Stromal cell of bone marrow (primary cell): ENCODE data around the gene CCDC178.
"Not testable (repeated sequence)": the region's sequence is repeated elsewhere in the genome, so short reads cannot be mapped to it uniquely, and the experiment has no call there.

Source experiments
- DNase-seq: peaks from one replicate; pipeline ENCODE4 v3.0.0-alpha.2; 2012; ENCODE audit warnings: low read depth

Gene CCDC178

DNA sequence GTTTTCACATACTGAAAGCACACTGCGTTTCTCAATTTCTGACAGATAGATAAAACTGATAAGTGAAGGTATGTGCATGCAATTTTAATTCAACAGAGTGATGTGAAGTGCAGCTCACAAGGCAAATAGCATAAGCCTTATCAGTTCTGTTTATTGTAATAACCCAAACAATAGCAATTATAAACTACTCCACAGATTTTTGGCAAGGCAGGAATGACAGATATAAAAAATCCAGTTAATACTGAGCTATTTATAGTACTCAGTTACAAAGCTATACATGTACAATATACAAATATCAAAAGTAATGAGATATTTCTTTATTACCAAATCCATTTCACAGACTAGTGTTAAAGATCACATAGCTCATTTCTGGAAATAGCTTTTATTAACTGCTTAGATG is 456.8 kb downstream of the CCDC178 start:
- DNase-seq, result no peak

DNA sequence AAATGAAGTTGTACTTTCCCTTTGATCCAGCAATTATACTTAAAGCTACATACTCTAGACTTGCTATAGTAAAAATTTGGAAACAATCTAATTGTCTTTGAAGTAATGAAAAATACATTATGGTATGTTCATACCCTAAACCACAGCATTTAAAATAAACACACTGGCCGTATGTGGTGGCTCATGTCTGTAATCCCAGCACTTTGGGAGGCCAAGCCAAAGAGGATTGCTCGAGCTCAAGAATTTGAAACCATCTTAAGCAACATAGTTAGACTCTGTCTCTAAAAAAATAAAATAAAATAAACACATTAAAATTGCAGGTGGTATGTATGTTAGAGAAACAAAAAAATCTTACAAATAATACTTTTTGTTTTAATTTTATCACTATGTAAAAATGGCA is 459.6 kb downstream of the CCDC178 start:
- DNase-seq, result no peak

DNA sequence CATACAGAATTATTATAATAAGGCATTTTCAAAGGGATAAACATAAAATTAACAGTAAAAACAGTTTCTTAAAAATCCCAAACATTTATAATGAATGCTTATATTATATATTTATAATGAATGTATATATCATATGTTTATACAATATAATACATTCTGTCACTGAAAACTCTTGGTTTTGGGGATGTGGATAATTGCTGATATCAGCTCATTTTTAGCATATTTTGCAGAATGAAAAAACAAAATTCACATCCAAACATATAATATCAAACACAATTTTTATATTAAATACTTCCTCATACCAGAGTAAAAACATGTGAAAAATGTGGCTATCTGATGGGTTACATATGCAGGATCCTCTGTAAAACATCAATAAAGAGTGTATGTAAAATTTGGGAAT is 465.0 kb downstream of the CCDC178 start:
- DNase-seq, result no peak

DNA sequence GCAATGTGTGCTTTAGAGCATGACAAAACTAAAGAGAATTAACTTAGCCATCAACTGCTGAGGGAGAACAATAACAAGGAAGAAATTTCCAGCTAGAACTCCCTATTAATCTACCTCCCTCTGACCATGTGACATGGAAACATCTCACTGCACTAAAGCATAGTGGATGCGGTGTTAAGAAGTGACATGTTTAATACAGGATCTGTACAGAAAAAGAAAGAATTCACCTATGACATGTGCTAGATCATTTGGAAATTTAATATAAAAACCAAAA is 465.4 kb downstream of the CCDC178 start:
- no peak for DNase-seq

DNA sequence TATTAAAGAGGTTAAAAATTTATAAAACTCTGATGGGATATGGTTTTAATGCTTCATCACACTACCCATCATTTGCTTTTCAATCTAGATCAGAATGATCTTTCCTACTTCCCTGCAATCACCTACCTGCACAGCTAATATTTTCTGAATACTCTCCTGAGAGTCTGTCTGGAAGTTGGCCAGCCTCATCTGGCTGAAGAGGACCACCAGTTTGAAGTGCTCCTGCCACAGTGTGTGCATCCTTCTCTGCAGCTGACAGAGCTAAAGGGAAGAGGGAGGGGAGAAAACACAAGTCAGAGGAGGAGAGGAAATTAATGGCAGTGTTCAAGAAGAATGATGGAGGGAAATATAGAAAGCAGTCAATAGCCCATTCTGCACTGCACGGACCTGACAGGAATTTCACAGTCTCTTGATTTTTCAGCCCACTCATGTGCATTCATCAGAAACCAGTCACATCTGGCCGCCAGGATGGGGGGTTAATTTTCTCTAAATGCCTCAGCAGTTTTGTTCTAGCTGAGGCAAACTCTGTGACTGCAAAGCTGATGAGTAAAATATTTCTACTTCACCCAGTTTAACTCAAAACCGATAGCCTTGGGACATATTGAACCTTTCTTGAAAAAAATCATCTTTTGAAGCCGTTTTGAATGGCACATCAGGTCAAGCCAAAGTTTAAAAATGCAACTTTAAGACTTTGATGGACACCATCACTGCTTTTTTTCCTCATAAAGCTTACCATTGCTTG is 465.9 kb downstream of the CCDC178 start:
- DNase-seq, result no peak

DNA sequence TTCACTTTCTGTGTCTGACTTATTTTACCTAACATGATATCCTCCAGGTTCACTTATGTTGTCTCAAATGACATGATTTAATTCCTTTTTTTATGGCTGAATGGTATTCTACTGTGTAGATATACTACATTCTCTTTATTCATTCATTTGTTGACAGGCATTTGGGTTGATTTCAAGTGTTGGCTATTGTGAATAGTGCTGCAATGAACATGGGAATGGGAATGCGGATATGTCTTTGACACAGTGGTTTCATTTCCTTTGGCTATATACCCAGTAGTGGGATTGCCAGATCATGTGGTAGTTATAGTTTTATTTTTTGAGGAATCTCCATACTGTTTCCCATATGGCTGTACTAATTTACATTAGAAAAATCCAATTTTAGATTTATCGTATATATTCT is 472.3 kb downstream of the CCDC178 start:
- DNase-seq, result no peak

DNA sequence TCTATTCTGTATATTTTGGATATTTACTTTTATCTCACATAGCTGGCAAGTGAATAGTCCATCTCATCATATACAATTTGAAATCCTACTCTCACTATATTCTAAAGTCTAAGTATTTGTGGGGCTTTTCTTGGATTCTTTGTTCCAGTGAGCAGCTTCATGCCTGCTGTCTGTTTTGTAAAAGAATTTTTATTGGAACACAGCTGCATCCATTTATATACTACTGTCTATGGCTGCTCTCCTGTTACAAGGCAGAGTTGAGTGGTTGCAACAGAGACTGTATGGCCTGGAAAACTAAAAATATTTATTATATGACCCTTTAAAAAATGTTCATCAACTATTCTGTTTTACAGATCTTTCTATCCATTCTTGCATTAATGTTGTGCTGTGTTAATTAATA is 474.4 kb downstream of the CCDC178 start:
- DNase-seq, result no peak

DNA sequence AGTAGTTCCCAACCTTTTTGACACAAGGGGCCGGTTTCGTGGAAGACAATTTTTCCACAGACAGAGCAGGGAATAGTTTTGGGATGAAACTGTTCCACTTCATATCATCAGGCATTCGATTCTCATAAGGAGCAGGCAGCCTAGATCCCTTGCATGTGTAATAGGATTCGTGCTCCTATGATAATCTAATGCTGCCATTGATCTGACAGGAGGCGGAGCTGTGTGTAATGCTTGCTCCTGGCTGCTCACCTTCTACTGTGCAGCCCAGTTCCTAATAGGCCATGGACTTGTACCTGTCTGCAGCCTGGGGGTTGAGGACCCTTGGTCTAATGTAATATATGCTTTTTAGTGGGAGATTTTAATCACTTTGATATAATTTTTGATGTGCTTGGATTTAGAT is 479.0 kb downstream of the CCDC178 start:
- no peak for DNase-seq

DNA sequence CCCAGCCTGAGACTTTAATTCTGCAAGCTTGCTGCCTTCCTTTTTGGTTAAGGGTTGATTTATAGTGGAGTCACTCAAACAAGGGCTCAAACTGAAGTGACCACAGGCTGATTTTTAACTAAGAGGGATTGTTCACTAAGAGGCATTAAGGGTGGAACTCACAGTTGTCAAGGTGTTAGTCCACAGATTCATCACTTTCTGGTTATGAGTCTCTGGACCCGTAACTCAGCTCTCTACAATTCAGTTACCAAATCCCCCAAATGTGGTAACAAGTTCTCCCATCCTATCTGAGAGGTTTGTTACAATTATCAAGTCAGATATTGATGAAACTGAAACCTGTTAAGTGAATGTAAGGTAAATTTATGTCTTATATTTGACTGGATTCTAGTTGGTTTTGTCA is 481.8 kb downstream of the CCDC178 start:
- no peak for DNase-seq

DNA sequence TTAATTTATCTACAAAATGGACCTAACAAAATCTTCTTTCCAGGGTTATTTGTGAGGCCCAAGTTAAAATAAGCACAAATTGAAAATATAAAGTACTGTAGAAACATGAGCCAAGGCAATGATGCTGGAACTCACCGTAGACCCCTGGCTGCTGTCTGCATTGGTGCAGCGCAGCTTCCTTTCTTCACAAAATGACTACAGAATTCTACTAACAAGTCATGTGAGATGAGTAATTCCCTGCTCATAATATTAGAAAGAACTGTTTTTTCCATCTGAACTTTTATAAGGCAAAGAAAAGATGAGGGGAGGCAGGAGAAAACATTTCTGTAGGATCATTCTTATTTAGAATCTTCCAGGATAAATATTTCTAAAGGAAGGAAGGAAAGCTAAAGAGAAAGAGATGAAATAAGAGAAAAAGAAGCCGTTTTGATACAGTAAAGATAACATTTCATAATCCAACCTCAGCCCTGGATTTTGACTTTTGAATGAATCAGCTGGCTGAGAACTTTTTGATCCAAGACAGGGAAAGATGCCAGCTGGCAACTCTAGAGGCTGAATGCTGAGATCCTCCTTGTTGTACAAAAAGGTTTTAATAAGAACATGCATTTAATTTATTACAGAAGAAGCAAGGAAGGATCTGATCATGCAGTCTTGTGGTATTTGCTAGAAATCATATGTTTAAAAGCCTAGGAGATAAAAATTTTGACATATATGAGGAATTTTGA is 483.8 kb downstream of the CCDC178 start:
- peak; percentile 78 for DNase-seq

DNA sequence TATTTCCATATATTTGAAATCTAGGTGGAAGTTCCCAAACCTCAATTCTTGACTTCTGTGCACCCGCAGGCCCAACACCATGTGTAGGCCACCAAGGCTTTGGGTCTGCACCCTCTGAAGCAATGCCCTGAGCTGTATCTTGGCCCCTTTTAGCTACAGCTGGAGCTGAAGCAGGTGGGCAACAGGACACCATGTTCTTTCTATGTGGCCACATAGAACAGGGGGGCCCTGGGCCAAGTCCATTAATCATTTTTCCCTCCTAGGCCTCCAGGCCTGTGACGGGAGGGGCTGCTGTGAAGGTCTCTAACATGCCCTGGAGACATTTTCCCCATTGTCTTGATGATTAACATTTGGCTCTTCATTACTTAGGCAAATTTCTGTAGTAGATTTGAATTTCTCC is 488.2 kb downstream of the CCDC178 start:
- DNase-seq, result not testable (repeated sequence)

DNA sequence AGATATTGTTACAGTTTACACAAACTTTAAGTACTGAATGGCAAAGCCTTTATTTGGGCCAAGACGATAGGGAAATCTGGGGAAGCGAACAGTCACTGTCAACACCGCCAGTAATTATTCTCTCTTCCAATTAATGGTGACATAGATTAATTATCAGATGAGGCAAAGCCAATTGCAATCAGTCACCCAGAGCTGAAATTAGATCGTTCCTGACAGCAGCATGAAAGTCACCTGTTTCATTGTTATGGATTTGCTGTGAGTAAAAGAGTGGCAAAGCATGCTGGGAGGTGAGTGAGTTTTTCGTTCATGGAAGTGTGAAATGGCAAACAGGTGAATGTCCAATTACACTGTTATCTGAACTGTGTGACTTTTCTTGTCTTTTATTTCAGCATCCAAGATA is 502.9 kb downstream of the CCDC178 start:
- no peak for DNase-seq

DNA sequence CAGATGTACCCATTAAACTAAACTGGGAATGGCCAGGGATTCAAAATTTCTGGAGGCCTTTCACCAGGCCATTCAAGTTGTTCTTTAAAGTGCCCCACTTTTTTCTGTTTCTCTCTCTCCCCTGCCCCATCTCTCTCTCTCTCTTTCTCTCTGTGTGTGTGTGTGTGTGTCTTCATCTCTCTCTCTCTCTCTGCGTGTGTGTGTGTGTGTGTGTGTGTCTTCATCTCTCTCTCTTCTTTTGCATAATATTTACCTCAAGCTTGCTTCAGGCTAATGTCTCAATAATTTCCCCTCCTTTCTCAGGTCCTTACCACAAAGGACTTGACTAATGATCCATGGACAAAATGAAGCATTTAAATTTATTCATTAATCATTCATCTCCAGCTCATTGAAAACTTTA is 503.5 kb downstream of the CCDC178 start:
- DNase-seq, result no peak

DNA sequence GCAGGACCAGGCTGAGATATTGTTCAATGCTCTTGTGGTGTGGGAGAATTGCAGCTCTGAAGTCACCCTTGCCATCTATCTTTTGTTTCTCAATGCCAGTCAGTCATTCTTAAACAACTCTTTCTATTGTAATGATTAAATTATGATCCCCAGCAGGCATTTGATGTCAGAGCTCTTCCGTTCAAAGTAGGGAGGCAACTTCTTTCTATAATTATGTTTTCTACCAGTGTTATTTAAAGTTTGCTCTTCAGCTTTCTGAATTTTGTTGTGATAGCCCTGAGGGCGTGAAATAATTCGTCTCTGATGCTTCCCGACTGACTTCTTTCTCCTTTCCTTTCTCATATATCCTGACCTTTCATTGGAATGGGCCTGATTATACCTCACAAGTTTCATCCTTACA is 506.3 kb downstream of the CCDC178 start:
- no peak for DNase-seq

DNA sequence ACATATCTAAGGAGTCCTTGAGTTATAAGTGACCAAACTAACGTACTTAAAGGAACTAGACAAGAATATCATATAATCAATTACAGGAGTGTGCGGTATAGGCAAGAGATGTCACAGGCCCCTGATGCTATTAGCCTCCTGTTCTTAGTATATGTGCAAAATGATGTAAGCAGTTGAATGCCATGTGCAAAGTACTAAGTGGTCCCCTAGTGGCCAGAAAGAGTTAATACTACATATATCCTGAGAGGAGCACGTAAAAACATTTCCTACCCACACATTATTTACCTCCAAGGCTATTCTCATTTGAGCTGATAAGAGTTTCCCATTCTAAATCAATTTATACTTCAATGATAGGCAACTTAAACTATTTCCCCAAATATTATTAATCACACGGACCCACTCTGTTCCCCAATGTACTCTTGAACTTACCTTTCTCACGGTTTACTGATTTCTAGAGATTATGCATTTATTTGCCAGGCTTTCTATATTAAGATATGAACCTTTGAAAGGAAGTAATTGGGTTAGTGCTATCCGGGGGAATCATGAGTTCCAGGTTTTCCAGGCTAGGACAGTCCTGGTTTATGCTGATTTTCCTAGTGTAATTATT is 509.7 kb downstream of the CCDC178 start:
- DNase-seq, result no peak

DNA sequence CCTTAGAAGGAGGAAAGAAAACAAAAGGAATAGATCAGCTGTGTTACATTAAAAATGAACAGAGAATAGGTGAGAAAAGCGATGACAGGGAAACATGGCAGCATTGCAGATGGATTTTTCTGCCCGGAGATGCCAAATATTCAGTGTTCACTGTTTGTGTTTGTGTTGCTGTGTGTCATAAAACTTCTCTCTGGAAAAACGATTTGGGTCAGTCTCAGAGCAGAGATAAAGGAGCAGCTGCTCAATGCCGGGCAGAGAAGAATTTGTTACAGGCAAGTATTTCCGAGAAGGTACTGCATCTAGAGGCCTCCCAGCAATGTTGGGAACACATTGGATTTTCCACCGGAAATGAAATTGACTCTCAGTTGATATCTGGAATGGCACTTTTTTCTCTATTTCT is 511.3 kb downstream of the CCDC178 start:
- no peak for DNase-seq

DNA sequence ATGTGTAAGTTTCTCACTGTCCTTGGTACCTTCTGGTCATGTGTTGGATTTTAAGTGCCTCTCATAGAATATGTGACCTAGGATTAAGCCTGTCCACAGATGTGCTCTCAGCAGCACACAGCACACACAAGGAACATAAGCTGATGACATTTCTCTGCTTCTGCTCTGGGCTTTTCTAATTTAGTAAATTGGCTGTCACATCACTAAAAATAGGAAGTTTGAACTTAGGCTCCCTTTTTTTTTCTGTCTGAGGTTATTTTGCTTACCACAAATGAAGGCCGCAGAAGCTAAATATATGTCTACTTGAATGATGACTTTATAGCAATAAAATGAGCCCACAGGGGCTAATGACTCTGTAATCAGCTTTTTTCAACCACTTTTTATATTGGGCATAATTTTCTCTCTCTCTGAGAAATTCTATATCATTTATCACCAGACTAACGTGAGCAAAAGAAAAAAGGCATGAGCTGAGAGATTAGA is 517.5 kb downstream of the CCDC178 start:
- no peak for DNase-seq

DNA sequence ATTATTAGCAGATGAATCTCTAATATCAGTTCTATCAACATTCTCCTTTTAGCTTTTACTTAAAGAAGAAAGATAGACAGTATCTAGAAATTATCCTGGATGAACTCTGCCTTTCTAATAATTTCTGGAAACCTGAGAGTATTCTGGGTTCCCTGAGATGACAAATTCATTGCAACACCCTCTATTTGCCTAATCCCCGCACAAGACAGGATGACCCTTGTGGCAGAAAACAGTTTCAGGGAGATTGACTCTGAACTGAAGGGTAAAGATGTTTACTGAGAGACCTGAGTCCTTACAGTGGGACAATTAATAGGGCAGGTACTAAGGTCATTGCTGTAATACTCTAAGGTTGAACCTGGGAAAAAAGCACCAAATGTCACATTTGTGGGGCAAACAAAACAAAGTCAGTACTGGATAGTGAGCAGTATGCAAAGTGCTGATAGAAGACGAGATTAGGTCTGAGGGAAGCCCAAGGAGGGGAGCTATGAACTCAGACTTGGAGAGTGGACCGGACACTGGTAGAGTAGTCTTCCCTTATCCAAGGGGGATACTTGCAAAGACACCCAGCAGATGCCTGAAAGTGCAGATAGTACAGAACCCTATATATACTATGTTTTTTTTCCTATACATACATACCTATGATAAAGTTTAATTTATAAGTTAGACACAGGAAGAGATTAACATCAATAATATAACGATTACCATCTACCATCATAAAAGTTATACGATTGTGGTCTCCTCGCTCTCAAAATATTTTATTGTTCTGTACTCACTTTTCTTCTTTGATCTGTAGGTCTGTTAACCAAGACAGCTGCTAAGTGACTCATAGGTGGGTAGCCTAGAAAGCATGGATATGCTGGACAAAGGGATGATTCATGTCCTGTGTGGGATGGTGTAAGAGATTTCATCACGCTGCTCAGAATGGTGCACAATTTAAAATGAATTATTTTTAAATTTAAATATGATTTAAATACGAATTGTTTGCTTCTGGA is 519.4 kb downstream of the CCDC178 start:
- peak; percentile 87 for DNase-seq

DNA sequence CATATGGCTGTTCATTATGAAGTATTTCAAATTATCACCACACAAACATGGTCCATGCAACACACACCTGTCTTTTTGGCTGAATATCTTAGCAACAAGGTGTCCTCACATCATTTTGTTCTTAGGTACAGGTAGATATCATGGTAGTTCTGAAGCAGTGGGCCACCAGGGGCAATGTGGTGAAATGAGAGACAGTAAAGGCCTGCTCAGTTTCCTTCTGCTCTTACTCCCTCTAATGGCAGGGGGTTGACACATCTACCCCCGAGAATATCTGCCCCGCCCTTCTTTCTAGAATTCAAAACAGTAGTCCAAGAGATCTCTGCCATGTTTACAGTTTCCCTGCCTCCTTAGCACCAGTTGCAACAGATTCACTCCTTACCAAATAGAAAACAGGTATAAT is 520.7 kb downstream of the CCDC178 start:
- no peak for DNase-seq

DNA sequence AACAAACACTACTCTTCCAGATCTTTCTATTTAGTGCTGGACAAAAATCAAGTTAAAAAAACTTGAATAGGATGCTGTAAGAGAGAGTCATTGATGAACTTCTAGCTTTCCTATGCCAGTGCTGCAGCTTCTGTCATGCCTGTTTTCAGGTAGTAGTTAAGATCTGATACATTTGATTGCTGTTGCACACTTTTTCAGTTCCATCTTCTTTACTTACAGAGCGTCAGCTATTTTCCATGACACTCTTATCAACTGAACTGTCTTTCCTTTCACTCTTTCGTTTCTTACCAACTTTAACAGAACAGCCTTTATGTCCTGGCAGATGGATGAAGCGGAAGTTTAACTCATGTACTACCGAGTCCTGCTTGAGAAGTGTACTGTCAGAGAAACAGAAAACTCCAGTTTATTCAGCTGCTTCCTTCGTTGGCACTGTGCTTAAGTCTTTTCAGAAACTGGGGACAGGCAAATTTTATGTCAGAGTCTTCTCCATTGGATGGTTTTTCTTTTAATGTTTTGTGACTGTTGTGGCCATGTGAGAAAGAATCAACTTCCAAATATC is 521.8 kb downstream of the CCDC178 start:
- no peak for DNase-seq

DNA sequence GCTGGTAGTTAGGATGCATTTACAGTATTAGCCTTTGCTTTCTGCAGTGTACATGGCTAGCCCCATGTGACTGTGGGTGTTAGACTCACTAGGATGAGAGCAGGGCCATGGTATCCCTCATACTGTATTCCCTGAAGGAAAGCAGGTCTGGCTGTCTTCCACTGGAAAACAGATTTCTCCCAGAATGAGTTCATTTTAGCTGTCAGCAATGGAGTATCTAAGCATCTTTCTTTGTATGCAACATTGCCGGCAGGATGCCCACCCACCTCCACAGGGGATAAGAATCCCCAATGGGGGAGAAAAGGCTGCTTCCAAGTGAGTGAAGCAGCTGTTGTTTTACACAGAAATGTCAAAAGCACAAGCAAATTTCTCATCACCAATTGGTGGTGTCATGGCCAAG is 525.0 kb downstream of the CCDC178 start:
- no peak for DNase-seq
